Panc1 (cell line): ENCODE data around the gene FBXO22. TPM values are rescaled to one million over a fixed set of nuclear protein-coding genes. Genes with fewer than 3 reads are reported as not detected.

ENCODE experiments used
- ATAC-seq: fragments of 200-7000 bp; cut with Tn5 transposase; 2 replicates; pipeline ENCODE4 v1.9.1; 2020; ENCODE audit warnings: mild to moderate bottlenecking, moderate library complexity
- BruUV-seq: library from RNA; stranded (reverse); fragments of 400-500 nt; replicated peaks from 2 replicates; lab custom pipeline; 2021; lab: Mats Ljungman, UMichigan
- CTCF ChIA-PET: fragments of 300-600 bp; sonication (Branson Sonifier 250); formaldehyde crosslinking; loops from one replicate; lab custom pipeline; 2022; ENCODE audit warnings: antibody characterized with exemption; lab: Charles Lee
- POLR2A ChIA-PET: fragments of 300-600 bp; sonication (Branson Sonifier 250); formaldehyde crosslinking; loops from one replicate; lab custom pipeline; 2022; ENCODE audit warnings: antibody characterized with exemption; lab: Charles Lee
- DNase-seq: peaks from one replicate; pipeline ENCODE4 v3.0.0-alpha.2; 2010; ENCODE audit warnings: low read depth, low spot score
- H3K27ac ChIP-seq: 2 replicates; pipeline ENCODE4 v1.5.1; 2011; ENCODE audit warnings: mild to moderate bottlenecking, low read length, inconsistent platforms
- H3K27me3 ChIP-seq: fragments of 200-500 bp; sonication (Bioruptor generic); 2 replicates; pipeline ENCODE4 v1.6.0; 2014; ENCODE audit warnings: low read length, inconsistent platforms; ENCODE audit not compliant: control insufficient read depth, insufficient read depth
- H3K36me3 ChIP-seq: fragments of 200-500 bp; sonication (Bioruptor generic); 2 replicates; pipeline ENCODE4 v1.5.1; 2014; ENCODE audit warnings: inconsistent platforms, mild to moderate bottlenecking, low read length, moderate library complexity; ENCODE audit not compliant: control insufficient read depth, insufficient read depth
- H3K4me1 ChIP-seq: 2 replicates; pipeline ENCODE4 v1.5.1; 2011; ENCODE audit warnings: inconsistent platforms, mild to moderate bottlenecking, low read length, moderate library complexity; ENCODE audit not compliant: control insufficient read depth, insufficient read depth
- H3K4me3 ChIP-seq, 2 experiments: 2 replicates each; pipeline ENCODE4 v1.5.1; 2011 to 2012; ENCODE audit warnings: low read depth in 2 of 2, low read length in 2 of 2, mild to moderate bottlenecking in 2 of 2, inconsistent platforms in 1 of 2, moderate library complexity in 1 of 2
- H3K9me3 ChIP-seq: fragments of 200-500 bp; sonication (Bioruptor generic); 2 replicates; pipeline ENCODE4 v1.5.1; 2014; ENCODE audit warnings: low read depth, mild to moderate bottlenecking, inconsistent platforms, low read length, moderate library complexity; ENCODE audit not compliant: control insufficient read depth, insufficient read depth
- POLR2AphosphoS5 ChIP-seq: IDR thresholded peaks from 2 replicates; pipeline ENCODE4 v1.6.1; 2012; ENCODE audit warnings: mild to moderate bottlenecking, low read depth, low read length, moderate library complexity
- SIN3A ChIP-seq: IDR thresholded peaks from 2 replicates; pipeline ENCODE4 v1.6.1; 2012; ENCODE audit warnings: low read depth, mild to moderate bottlenecking, low read length, moderate library complexity, borderline replicate concordance; ENCODE audit not compliant: insufficient read depth
- TCF7L2 ChIP-seq: IDR thresholded peaks from 2 replicates; pipeline ENCODE4 v1.6.1; 2011; ENCODE audit warnings: mild to moderate bottlenecking, low read depth, low read length, inconsistent platforms
- in situ Hi-C: cut with HindIII; loops from 2 replicates; pipeline ENCODE4 v1.10.0; 2016; ENCODE audit warnings: low sequenced_read_pairs, low pct_unique_long_range_greater_than_20kb
- intact Hi-C: fragments of 100-400 bp; cut with micrococcal nuclease; formaldehyde crosslinking; loops from one replicate; pipeline ENCODE4 v1.10.0; 2022; ENCODE audit not compliant: unreplicated experiment
- total RNA-seq: library from RNA; stranded (reverse); gene quantifications from one replicate; pipeline ENCODE4 v1.2.1, GENCODE V29; 2021; ENCODE audit not compliant: unreplicated experiment
- TF ChIP-seq, protein P1 (sequence below): fragments of 450-650 bp; IDR thresholded peaks from 2 replicates; pipeline ENCODE4 v1.5.1; 2017; ENCODE audit warnings: mild to moderate bottlenecking
- TF ChIP-seq, protein P2 (sequence below), 2 experiments: IDR thresholded peaks; 2 replicates each; pipeline ENCODE4 v1.6.1; 2011 to 2012; ENCODE audit warnings: low read depth in 2 of 2, control low read depth in 1 of 2, low read length in 1 of 2, mild to moderate bottlenecking in 1 of 2, moderate library complexity in 1 of 2; ENCODE audit not compliant: insufficient read depth in 1 of 2

The FBXO22 gene
- total RNA-seq, 1 experiment from 2014 or later, result 65.9 TPM

DNA sequence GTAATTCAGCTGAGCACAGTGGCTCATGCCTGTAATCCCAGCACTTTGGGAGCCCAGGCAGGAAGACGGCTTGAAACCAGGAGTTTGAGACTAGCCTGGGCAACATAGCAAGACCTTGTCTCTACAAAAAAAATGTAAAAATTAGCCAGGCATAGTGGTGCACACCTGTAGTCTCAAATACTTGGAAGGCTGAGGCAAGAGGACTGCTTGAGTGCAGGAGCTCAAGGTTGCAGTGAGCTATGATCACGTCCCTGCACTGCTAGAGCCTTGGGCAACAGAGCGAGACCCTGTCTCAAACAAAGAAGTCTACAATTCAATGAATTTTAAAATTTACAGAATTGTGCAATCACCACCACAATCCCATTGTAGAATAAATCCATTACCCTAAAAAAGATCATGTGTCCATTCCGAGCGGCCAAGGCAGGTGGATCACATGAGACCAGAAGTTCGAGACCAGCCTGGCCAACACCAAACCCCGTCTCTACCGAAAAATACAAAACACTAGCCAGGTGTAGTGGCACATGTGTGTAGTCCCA is 45.2 kb downstream of the FBXO22 start:
- ATAC-seq (no peak), DNase-seq (no peak)
- intact Hi-C loops, result no loop called here
- H3K4me3 ChIP-seq, result no peak overlapping the region
- no peak overlapping the region for H3K27ac ChIP-seq
- H3K4me1 ChIP-seq, result no peaks in the 10 kb centered on the region
- BruUV-seq, result no TSS peak
- POLR2A ChIA-PET, result no interaction called here
- H3K36me3 ChIP-seq, result no peaks in the 10 kb centered on the region
- in situ Hi-C loops, result no loop called here
- H3K9me3 ChIP-seq, result no peaks in the 10 kb centered on the region
- CTCF ChIA-PET, result no interaction called here
- TF ChIP-seq, protein P1, sequence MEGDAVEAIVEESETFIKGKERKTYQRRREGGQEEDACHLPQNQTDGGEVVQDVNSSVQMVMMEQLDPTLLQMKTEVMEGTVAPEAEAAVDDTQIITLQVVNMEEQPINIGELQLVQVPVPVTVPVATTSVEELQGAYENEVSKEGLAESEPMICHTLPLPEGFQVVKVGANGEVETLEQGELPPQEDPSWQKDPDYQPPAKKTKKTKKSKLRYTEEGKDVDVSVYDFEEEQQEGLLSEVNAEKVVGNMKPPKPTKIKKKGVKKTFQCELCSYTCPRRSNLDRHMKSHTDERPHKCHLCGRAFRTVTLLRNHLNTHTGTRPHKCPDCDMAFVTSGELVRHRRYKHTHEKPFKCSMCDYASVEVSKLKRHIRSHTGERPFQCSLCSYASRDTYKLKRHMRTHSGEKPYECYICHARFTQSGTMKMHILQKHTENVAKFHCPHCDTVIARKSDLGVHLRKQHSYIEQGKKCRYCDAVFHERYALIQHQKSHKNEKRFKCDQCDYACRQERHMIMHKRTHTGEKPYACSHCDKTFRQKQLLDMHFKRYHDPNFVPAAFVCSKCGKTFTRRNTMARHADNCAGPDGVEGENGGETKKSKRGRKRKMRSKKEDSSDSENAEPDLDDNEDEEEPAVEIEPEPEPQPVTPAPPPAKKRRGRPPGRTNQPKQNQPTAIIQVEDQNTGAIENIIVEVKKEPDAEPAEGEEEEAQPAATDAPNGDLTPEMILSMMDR, result no peak
- no peak for TF ChIP-seq TCF7L2
- TF ChIP-seq POLR2AphosphoS5, result no peak
- TF ChIP-seq, protein P2, sequence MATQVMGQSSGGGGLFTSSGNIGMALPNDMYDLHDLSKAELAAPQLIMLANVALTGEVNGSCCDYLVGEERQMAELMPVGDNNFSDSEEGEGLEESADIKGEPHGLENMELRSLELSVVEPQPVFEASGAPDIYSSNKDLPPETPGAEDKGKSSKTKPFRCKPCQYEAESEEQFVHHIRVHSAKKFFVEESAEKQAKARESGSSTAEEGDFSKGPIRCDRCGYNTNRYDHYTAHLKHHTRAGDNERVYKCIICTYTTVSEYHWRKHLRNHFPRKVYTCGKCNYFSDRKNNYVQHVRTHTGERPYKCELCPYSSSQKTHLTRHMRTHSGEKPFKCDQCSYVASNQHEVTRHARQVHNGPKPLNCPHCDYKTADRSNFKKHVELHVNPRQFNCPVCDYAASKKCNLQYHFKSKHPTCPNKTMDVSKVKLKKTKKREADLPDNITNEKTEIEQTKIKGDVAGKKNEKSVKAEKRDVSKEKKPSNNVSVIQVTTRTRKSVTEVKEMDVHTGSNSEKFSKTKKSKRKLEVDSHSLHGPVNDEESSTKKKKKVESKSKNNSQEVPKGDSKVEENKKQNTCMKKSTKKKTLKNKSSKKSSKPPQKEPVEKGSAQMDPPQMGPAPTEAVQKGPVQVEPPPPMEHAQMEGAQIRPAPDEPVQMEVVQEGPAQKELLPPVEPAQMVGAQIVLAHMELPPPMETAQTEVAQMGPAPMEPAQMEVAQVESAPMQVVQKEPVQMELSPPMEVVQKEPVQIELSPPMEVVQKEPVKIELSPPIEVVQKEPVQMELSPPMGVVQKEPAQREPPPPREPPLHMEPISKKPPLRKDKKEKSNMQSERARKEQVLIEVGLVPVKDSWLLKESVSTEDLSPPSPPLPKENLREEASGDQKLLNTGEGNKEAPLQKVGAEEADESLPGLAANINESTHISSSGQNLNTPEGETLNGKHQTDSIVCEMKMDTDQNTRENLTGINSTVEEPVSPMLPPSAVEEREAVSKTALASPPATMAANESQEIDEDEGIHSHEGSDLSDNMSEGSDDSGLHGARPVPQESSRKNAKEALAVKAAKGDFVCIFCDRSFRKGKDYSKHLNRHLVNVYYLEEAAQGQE (IDR thresholded peaks at IDR 0.05; ENCODE audit: insufficient read depth in 1 of 2, low read depth in 2 of 2, low read length in 1 of 2), result no peak
- TF ChIP-seq SIN3A, result no peak
- H3K27me3 ChIP-seq, result peaks cover 6% of the 10 kb centered on the region

DNA sequence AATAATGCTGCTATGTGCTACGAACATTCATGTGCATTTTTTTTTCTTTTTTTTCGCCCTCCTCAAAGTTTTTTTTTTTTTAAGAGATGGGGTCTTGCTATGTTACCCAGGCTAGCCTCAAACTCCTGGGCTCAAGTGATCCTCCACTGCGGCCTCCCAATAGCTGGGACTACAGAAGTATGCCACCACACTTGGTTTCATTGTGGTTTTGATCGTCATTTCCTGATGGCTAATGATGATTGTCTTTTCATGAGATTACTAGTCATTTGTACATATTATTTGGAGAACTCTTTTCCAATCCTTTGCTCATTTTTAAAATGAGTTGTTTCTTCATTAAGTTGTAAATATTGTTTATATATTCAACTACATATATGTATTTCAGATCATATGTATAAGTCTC is 48.8 kb downstream of the FBXO22 start:
- CTCF ChIA-PET, result no interaction called here
- POLR2A ChIA-PET, result no interaction called here
- TF ChIP-seq TCF7L2 (no peak), SIN3A (no peak), POLR2AphosphoS5 (no peak)
- TF ChIP-seq, protein P2 (IDR thresholded peaks at IDR 0.05; ENCODE audit: insufficient read depth in 1 of 2, low read depth in 2 of 2, low read length in 1 of 2), result no peak
- TF ChIP-seq, protein P1, result no peak
- H3K27ac ChIP-seq, result no peak overlapping the region
- no peaks in the 10 kb centered on the region for H3K4me1 ChIP-seq
- H3K9me3 ChIP-seq, result no peaks in the 10 kb centered on the region
- intact Hi-C loops (no loop called here), in situ Hi-C loops (no loop called here)
- no TSS peak for BruUV-seq
- peaks cover 11% of the 10 kb centered on the region for H3K27me3 ChIP-seq
- no peak overlapping the region for H3K4me3 ChIP-seq
- H3K36me3 ChIP-seq, result no peaks in the 10 kb centered on the region
- no peak for DNase-seq
- no peak for ATAC-seq
